Trophoblast cell (in vitro differentiated cells and primary cell): ENCODE measurements around the gene RICTOR. TPM values are rescaled to one million over a fixed set of nuclear protein-coding genes. Genes with fewer than 3 reads are reported as not detected.

Experiments
- DNase-seq, 2 donors: peaks; one replicate each; pipeline ENCODE4 v3.0.0-alpha.2; 2016
- H2AFZ ChIP-seq: 2 replicates; pipeline ENCODE4 v1.6.1; 2013; ENCODE audit warnings: low read length, moderate library complexity, mild to moderate bottlenecking; ENCODE audit not compliant: insufficient read depth, poor library complexity
- H2AK5ac ChIP-seq: 2 replicates; pipeline ENCODE4 v1.6.1; 2013; ENCODE audit warnings: mild to moderate bottlenecking, low read length
- H2BK120ac ChIP-seq: 2 replicates; pipeline ENCODE4 v1.6.1; 2013; ENCODE audit warnings: low read length, mild to moderate bottlenecking, moderate library complexity; ENCODE audit not compliant: insufficient read depth, poor library complexity
- H2BK12ac ChIP-seq: 2 replicates; pipeline ENCODE4 v1.6.1; 2013; ENCODE audit warnings: mild to moderate bottlenecking, low read length, moderate library complexity
- H2BK5ac ChIP-seq: 2 replicates; pipeline ENCODE4 v1.6.1; 2013; ENCODE audit warnings: low read length, low read depth, moderate library complexity, mild to moderate bottlenecking; ENCODE audit not compliant: poor library complexity
- H3K14ac ChIP-seq: 2 replicates; pipeline ENCODE4 v1.6.1; 2013; ENCODE audit warnings: mild to moderate bottlenecking, low read length
- H3K18ac ChIP-seq: 2 replicates; pipeline ENCODE4 v1.6.1; 2013; ENCODE audit warnings: mild to moderate bottlenecking, low read length
- H3K23ac ChIP-seq: 2 replicates; pipeline ENCODE4 v1.6.1; 2013; ENCODE audit warnings: low read length
- H3K27ac ChIP-seq: 2 replicates; pipeline ENCODE4 v1.5.1; 2013; ENCODE audit warnings: low read depth, mild to moderate bottlenecking, inconsistent platforms, low read length, moderate library complexity
- H3K27me3 ChIP-seq: 2 replicates; pipeline ENCODE4 v1.6.1; 2013; ENCODE audit warnings: inconsistent platforms, mild to moderate bottlenecking, low read length, moderate library complexity; ENCODE audit not compliant: insufficient read depth
- H3K36me3 ChIP-seq, 2 experiments: 1 replicate in 1 of 2; 2 replicates in 1 of 2; pipeline ENCODE4 v1.6.1; 2013; ENCODE audit warnings: low read length in 2 of 2, mild to moderate bottlenecking in 2 of 2, moderate library complexity in 1 of 2; ENCODE audit not compliant: insufficient read depth in 2 of 2, control insufficient read depth in 1 of 2
- H3K4ac ChIP-seq: 2 replicates; pipeline ENCODE4 v1.6.1; 2013; ENCODE audit warnings: low read depth, mild to moderate bottlenecking, low read length, moderate library complexity
- H3K4me1 ChIP-seq, 2 experiments: 1 replicate in 1 of 2; 2 replicates in 1 of 2; pipeline ENCODE4 v1.6.1; 2013; ENCODE audit warnings: low read length in 2 of 2, mild to moderate bottlenecking in 2 of 2, moderate library complexity in 1 of 2; ENCODE audit not compliant: insufficient read depth in 2 of 2, control insufficient read depth in 1 of 2
- H3K4me2 ChIP-seq: 2 replicates; pipeline ENCODE4 v1.6.1; 2013; ENCODE audit warnings: inconsistent platforms, mild to moderate bottlenecking, low read length, moderate library complexity
- H3K4me3 ChIP-seq: 2 replicates; pipeline ENCODE4 v1.5.1; 2013; ENCODE audit warnings: mild to moderate bottlenecking, low read depth, low read length, inconsistent platforms
- H3K79me1 ChIP-seq: one replicate; pipeline ENCODE4 v1.6.1; 2013; ENCODE audit warnings: low read length
- H3K79me2 ChIP-seq: 2 replicates; pipeline ENCODE4 v1.6.1; 2013; ENCODE audit warnings: low read length, mild to moderate bottlenecking; ENCODE audit not compliant: control insufficient read depth, insufficient read depth, poor library complexity
- H3K9ac ChIP-seq: 2 replicates; pipeline ENCODE4 v1.6.1; 2013; ENCODE audit warnings: mild to moderate bottlenecking, low read length
- H3K9me3 ChIP-seq: 2 replicates; pipeline ENCODE4 v1.6.1; 2013; ENCODE audit warnings: low read depth, mild to moderate bottlenecking, control low read depth, inconsistent platforms, low read length; ENCODE audit not compliant: insufficient read depth
- H4K12ac ChIP-seq: 2 replicates; pipeline ENCODE4 v1.6.1; 2013; ENCODE audit warnings: low read depth, mild to moderate bottlenecking, low read length, moderate library complexity
- H4K8ac ChIP-seq: 2 replicates; pipeline ENCODE4 v1.6.1; 2013; ENCODE audit warnings: low read depth, mild to moderate bottlenecking, low read length, moderate library complexity
- H4K91ac ChIP-seq: one replicate; pipeline ENCODE4 v1.6.1; 2013; ENCODE audit warnings: low read depth, mild to moderate bottlenecking, low read length, moderate library complexity
- WGBS: extraction: QIAGEN DNeasy Blood & Tissue Kit; methylation state at CpG from one replicate; pipeline ENCODE4 v1.1.7; 2013; ENCODE audit warnings: missing lambda C conversion rate; ENCODE audit not compliant: insufficient read length, insufficient coverage; ENCODE audit errors: extremely low coverage; 5-methylcytosine and 5-hydroxymethylcytosine counted together
- polyA plus RNA-seq: library from polyadenylated mRNA; stranded (reverse); fragments of 200-250 nt; gene quantifications from 2 replicates; pipeline ENCODE4 v1.2.3, GENCODE V29; 2013

RICTOR gene, protein sequence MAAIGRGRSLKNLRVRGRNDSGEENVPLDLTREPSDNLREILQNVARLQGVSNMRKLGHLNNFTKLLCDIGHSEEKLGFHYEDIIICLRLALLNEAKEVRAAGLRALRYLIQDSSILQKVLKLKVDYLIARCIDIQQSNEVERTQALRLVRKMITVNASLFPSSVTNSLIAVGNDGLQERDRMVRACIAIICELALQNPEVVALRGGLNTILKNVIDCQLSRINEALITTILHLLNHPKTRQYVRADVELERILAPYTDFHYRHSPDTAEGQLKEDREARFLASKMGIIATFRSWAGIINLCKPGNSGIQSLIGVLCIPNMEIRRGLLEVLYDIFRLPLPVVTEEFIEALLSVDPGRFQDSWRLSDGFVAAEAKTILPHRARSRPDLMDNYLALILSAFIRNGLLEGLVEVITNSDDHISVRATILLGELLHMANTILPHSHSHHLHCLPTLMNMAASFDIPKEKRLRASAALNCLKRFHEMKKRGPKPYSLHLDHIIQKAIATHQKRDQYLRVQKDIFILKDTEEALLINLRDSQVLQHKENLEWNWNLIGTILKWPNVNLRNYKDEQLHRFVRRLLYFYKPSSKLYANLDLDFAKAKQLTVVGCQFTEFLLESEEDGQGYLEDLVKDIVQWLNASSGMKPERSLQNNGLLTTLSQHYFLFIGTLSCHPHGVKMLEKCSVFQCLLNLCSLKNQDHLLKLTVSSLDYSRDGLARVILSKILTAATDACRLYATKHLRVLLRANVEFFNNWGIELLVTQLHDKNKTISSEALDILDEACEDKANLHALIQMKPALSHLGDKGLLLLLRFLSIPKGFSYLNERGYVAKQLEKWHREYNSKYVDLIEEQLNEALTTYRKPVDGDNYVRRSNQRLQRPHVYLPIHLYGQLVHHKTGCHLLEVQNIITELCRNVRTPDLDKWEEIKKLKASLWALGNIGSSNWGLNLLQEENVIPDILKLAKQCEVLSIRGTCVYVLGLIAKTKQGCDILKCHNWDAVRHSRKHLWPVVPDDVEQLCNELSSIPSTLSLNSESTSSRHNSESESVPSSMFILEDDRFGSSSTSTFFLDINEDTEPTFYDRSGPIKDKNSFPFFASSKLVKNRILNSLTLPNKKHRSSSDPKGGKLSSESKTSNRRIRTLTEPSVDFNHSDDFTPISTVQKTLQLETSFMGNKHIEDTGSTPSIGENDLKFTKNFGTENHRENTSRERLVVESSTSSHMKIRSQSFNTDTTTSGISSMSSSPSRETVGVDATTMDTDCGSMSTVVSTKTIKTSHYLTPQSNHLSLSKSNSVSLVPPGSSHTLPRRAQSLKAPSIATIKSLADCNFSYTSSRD (N-terminal part only)
- polyA plus RNA-seq, result 20.7 and 21.7 TPM in 2 replicates

DNA sequence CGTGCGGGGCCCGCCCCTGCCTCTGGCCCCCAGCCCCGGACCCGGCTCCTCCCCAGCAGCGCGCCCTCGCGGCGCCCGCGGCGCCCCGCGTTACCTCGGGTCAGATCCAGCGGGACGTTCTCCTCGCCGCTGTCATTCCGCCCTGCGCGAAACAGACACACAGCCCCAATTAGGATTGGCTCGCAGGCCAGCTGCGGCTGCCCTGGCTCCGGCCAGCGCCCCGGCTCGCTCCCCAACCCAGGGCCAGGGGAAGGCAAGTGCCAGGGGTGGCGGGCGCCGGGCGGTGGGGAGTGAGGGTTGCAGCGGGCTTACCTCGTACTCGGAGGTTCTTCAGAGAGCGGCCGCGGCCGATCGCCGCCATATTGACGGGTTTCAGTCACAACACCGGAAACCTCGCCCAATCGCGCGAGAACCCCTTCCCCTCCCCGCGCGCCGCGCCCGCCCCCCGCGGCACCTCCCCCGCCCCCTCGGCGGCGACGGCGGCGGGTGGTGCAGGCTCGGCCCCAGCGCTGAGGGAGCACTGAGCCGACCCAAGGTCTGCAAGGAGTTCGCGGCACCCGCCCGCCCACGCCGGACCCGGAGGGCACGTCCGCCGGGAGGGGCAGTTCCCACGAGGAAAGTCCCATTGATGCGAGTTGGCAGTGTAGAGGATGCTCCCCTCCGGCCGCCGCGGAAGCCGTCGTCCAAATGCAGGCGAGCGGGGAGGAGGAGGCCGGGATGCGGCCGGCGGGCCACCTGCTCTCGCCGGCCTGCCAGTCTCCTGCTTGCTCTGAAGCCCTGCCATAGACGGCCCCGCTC is at the start of gene RICTOR:
TSS of gene RICTOR (minus strand) at position 383 of the 798 bp plus-strand sequence. CDS start at position 361, 22 bp downstream.
- Histone ChIP-seq H3K4me3 (peak within 1 kb of the TSS; percentile 100), H4K12ac (peak within 1 kb of the TSS; percentile 95), H3K9ac (peak within 1 kb of the TSS; percentile 98), H4K8ac (peak within 1 kb of the TSS; percentile 96), H3K18ac (peak within 1 kb of the TSS; percentile 98), H3K27me3 (no peaks in the 10 kb centered on the region), H2BK12ac (no peak within 1 kb of the TSS), H3K4me1 (no peaks in the 10 kb centered on the region), H3K14ac (peak within 1 kb of the TSS; percentile 92), H2BK5ac (peak within 1 kb of the TSS; percentile 94), H3K27ac (peak within 1 kb of the TSS; percentile 97), H3K36me3 (no peaks in the 10 kb centered on the region), H3K9me3 (no peaks in the 10 kb centered on the region), H3K23ac (no peak within 1 kb of the TSS), H2BK120ac (peak within 1 kb of the TSS; percentile 92), H3K4me2 (peak within 1 kb of the TSS; percentile 98), H4K91ac (peak within 1 kb of the TSS; percentile 87), H2AK5ac (no peak within 1 kb of the TSS), H2AFZ (peak within 1 kb of the TSS; percentile 99), H3K4ac (peak within 1 kb of the TSS; percentile 93), H3K79me1 (peaks cover 12% of the 10 kb centered on the region), H3K79me2 (peaks cover 7% of the 10 kb centered on the region)
- DNase-seq, result peak; percentile 79 to 94
- no CpG with 5 or more reads among the region's 94 CpGs for WGBS

DNA sequence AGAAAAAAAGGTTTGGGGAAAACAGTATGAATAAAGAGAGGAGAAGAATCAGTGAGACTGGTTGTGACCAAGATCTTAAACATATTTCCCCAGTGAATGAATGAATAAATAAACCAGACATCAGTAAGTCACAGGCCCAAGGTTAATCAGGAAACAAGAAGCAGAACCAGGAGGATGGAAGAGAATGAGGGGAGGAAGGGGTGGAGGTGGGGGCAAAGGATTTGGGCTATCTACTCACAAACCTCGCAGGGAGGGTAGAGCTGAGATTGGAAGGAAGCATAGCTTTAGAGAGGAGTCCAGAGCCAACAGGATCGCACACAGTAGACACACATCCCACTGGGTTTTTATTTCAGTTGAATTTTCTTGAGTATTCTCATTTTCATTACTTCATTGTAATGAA is 47.7 kb upstream of the RICTOR start:
- no peak for DNase-seq

DNA sequence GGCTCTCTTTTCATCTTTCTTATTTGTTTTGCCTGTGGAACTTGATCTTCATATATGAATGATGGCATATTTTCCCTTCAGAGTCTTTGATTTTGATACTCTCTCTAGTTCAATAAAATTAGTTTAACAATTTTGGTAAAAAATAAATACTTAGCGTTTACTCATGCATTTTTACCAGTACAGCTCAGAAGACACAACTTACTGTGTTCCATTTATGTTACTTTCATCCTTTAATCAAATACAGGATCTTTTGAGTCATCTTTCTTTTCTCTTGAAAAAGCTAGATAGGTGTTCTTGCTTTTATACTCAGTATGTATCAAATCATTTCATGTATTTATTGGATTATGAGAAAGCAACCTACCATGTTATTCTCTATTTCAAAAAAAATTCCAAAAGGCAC is 47.1 kb upstream of the RICTOR start:
- H3K4ac ChIP-seq, result no peak overlapping the region
- H2AFZ ChIP-seq, result no peak overlapping the region
- no peak overlapping the region for H2AK5ac ChIP-seq
- no peaks in the 10 kb centered on the region for H3K27me3 ChIP-seq
- H3K14ac ChIP-seq, result no peak overlapping the region
- no peak for DNase-seq
- H3K9ac ChIP-seq, result no peak overlapping the region
- H3K79me2 ChIP-seq, result no peaks in the 10 kb centered on the region
- H2BK12ac ChIP-seq, result no peak overlapping the region
- no peak overlapping the region for H2BK5ac ChIP-seq
- H3K27ac ChIP-seq, result no peak overlapping the region
- H3K18ac ChIP-seq, result no peak overlapping the region
- H4K91ac ChIP-seq, result no peak overlapping the region
- H3K79me1 ChIP-seq, result no peaks in the 10 kb centered on the region
- WGBS, result no CpG with 5 or more reads among the region's 1 CpG
- no peak overlapping the region for H4K8ac ChIP-seq
- H4K12ac ChIP-seq, result no peak overlapping the region
- H3K9me3 ChIP-seq, result no peaks in the 10 kb centered on the region
- no peak overlapping the region for H3K4me3 ChIP-seq
- no peak overlapping the region for H3K4me2 ChIP-seq
- H3K23ac ChIP-seq, result no peak overlapping the region
- H2BK120ac ChIP-seq, result no peak overlapping the region
- H3K36me3 ChIP-seq, result no peaks in the 10 kb centered on the region
- H3K4me1 ChIP-seq, result no peaks in the 10 kb centered on the region

More for the DNA sequence above, 47.7 kb upstream of the RICTOR start:
- no peak overlapping the region for H4K8ac ChIP-seq
- no peak overlapping the region for H3K4ac ChIP-seq
- H3K23ac ChIP-seq, result no peak overlapping the region
- no peak overlapping the region for H2BK5ac ChIP-seq
- H3K18ac ChIP-seq, result no peak overlapping the region
- H3K9ac ChIP-seq, result no peak overlapping the region
- H2BK120ac ChIP-seq, result no peak overlapping the region
- no peak overlapping the region for H3K14ac ChIP-seq
- H4K91ac ChIP-seq, result no peak overlapping the region
- H3K27ac ChIP-seq, result no peak overlapping the region
- H4K12ac ChIP-seq, result no peak overlapping the region
- no CpG with 5 or more reads among the region's 2 CpGs for WGBS
- H3K27me3 ChIP-seq, result no peaks in the 10 kb centered on the region
- H2AFZ ChIP-seq, result no peak overlapping the region
- H3K36me3 ChIP-seq, result no peaks in the 10 kb centered on the region
- H2BK12ac ChIP-seq, result no peak overlapping the region
- no peak overlapping the region for H3K4me3 ChIP-seq
- no peaks in the 10 kb centered on the region for H3K4me1 ChIP-seq
- H3K79me1 ChIP-seq, result no peaks in the 10 kb centered on the region
- H2AK5ac ChIP-seq, result no peak overlapping the region
- no peaks in the 10 kb centered on the region for H3K9me3 ChIP-seq
- H3K79me2 ChIP-seq, result no peaks in the 10 kb centered on the region
- no peak overlapping the region for H3K4me2 ChIP-seq
